Thoracic aorta endothelial cell (primary cell): ENCODE measurements around the gene ERGIC3. TPM values are rescaled to one million over a fixed set of nuclear protein-coding genes. Genes with fewer than 3 reads are reported as not detected.

Experiments
- small RNA-seq: library from RNA; depleted of rRNA; stranded (forward); fragments of <200 nt; gene quantifications from one replicate; pipeline ENCODE3, GENCODE V24; 2012
- total RNA-seq: library from RNA; depleted of rRNA; stranded (reverse); fragments of >200 nt; gene quantifications from 2 replicates; pipeline ENCODE4 v1.2.3, GENCODE V29; 2012

Gene ERGIC3
- 168 and 229 TPM in 2 replicates for total RNA-seq

GRCh38 chr20:35541783-35542662, at the start of gene ERGIC3:
Gene ERGIC3 (plus strand): TSS chr20:35542078. CDS start chr20:35542098, 20 bp downstream.

DNA sequence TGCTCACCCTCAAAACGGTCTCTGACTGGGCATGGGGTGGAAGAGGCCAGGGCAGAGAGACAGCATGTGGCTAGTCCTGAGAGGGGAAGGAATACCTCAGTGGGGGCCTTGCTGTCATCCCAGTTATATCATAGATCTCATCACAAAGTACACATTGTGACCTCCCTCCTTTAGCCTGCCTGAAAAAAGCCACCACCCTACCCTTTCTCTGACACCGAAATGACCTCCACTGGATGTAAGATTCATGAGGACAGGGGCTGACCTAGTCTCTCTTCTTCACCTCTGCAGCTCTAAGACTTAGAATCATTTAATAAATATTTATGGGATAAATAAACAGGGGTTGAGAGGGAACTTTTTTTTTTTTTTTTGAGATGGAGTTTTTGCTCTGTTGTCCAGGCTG, 12.3 kb upstream of the ERGIC3 start, which contains the start of gene C20orf173:
Gene C20orf173, minus strand, starts transcription at position 101 of the 400 bp plus-strand sequence. CDS start 279 bp downstream, outside the sequence.

Small RNAs within 50 kb of the gene (small RNA-seq; reads per million reads assigned to genes)
- not detected for gene RPL37P1

Other genes with a start within 250 kb of the ERGIC3 start
- not detected in 2 replicates for gene FAM83C, start 249.7 kb upstream of the ERGIC3 start, total RNA-seq
- 20.7 and 21.9 TPM in 2 replicates for gene UQCC1, start 130.1 kb upstream of the ERGIC3 start, total RNA-seq
- gene GDF5, start 103.8 kb upstream of the ERGIC3 start, total RNA-seq, result 0.29 and 0.66 TPM in 2 replicates
- gene CEP250, start 86.5 kb upstream of the ERGIC3 start, total RNA-seq, result 23.5 and 30.2 TPM in 2 replicates
- not detected in 2 replicates for gene C20orf173, start 12.4 kb upstream of the ERGIC3 start, total RNA-seq
- 6.5 and 7.8 TPM in 2 replicates for gene SPAG4, start 73.8 kb downstream of the ERGIC3 start, total RNA-seq
- 78.2 and 151 TPM in 2 replicates for gene CPNE1, start 122.8 kb downstream of the ERGIC3 start, total RNA-seq
- 94.6 and 97.2 TPM in 2 replicates for gene RBM12, start 122.8 kb downstream of the ERGIC3 start, total RNA-seq
- gene NFS1, start 157.3 kb downstream of the ERGIC3 start, total RNA-seq, result 15.6 and 17.1 TPM in 2 replicates
- gene ROMO1, start 157.3 kb downstream of the ERGIC3 start, total RNA-seq, result 128 and 146 TPM in 2 replicates
- 326 and 336 TPM in 2 replicates for gene RBM39, start 200.2 kb downstream of the ERGIC3 start, total RNA-seq
- gene PHF20, start 229.9 kb downstream of the ERGIC3 start, total RNA-seq, result 40.3 and 42.3 TPM in 2 replicates